GM21526 (cell line): Measurements from ENCODE around the gene FRMD4A.
"Not testable (repeated sequence)": the region's sequence is repeated elsewhere in the genome, so short reads cannot be mapped to it uniquely, and the experiment has no call there.

Source experiments
- ATAC-seq: cut with Tn5 transposase; IDR thresholded peaks from one replicate; pipeline ENCODE4 v1.9.1; 2021; ENCODE audit warnings: moderate library complexity; ENCODE audit not compliant: unreplicated experiment, low FRiP score

FRMD4A gene

DNA sequence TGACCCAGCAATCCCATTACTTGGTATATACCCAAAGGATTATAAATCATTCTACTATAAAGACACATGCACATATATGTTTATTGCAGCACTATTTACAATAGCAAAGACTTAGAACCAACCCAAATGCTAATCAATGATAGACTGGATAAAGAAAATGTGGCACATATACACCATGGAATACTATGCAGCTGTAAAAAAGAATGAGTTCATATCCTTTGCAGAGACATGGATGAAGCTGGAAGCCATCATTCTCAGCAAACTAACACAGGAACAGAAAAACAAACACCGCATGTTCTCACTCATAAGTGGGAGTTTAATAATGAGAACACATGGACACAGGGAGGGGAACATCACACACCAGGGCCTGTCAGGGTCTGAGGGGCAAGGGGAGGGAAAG is 434.6 kb downstream of the FRMD4A start:
- not testable (repeated sequence) for ATAC-seq

DNA sequence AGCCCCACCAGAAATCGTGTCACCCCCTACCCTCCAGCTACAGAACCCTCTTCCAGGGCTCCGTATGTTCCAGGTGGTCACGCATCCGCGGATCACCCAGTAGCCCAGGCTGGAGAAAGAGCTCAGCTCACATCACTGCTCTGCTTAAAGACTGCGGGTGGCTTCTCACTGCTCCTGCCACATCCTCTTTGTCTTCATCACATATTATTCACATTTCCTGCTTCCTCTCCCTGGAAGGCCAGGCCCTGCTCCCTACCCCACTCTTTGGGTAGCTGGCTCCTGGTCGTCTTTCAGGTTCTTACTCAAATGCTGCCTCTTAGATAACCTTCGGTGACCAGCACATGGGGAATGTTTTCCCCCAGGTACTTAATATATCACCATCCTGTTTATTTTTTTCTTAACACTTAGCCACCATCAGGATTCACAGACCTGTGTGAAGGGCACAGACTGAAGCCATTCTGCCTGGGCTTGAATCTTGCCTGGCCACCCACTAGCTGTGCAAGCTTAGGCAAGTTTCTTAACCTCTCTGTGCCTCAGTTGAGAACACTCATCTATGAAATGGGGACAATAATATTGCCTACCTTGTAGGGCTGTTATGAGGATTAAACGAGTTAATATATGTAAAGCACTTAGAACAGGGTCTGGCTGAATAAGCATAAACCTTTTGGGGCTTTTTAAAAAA is 436.2 kb downstream of the FRMD4A start:
- no peak for ATAC-seq

DNA sequence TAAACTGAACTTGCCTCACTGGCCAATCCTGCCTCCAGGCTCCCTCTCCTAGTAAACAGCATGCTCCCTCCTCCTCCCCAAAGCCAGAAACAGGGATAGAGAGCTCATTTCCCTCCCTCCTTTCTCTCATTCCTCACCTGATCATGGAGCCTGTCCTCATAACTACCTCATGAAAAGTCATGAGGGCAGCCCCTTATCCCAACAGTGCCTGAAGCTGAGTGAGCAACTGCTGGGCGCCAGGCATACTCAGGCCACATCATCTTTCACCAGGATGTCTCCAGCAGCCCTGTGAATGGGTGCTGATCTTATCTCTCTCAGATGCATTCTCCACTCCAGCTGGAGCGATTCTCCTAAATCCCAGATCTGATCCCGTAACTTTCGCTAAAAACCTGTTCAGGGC is 436.8 kb downstream of the FRMD4A start:
- ATAC-seq: no peak

DNA sequence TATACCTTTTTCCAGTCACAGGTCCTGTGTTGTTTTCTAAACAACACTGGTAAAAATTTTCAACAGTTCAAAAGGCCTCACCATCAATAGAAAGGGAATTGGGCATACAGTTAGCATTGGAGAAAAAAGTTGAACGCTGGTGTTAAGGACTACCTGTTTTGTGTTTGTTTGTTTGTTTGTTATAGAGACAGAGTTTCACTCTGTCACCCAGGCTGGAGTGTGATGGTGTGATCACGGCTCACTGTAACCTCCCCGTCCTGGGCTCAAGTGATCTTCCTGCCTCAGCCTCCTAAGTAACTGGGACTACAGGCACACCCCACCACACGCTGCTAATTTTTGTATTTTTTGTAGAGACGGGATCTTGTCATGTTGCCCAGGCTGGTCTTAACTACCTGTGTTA is 437.9 kb downstream of the FRMD4A start:
- ATAC-seq: no peak

DNA sequence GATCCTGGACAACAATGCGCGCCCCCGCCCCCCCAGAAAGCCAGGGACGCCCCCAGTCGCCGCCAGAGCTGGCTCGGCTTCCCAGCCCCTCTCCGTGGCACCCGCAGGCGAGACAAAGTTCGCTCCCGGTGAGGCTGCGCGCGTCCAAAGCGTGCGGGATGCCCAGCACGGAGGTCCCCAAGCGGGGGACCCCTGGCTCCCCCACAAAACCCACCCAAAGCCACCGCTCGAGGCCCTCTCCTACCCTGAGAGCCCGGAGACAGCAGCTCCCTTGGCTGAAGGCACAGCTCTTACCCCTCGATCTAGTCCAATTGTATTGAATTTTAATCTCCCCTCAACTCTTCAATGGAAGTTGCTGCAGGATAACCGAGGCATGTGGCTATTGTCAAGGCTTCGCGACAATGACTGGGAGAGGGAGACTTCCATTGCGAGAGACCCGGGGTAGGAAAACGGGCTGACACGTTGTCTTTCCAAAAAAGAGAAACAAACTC is 438.7 kb downstream of the FRMD4A start:
- ATAC-seq: no peak

DNA sequence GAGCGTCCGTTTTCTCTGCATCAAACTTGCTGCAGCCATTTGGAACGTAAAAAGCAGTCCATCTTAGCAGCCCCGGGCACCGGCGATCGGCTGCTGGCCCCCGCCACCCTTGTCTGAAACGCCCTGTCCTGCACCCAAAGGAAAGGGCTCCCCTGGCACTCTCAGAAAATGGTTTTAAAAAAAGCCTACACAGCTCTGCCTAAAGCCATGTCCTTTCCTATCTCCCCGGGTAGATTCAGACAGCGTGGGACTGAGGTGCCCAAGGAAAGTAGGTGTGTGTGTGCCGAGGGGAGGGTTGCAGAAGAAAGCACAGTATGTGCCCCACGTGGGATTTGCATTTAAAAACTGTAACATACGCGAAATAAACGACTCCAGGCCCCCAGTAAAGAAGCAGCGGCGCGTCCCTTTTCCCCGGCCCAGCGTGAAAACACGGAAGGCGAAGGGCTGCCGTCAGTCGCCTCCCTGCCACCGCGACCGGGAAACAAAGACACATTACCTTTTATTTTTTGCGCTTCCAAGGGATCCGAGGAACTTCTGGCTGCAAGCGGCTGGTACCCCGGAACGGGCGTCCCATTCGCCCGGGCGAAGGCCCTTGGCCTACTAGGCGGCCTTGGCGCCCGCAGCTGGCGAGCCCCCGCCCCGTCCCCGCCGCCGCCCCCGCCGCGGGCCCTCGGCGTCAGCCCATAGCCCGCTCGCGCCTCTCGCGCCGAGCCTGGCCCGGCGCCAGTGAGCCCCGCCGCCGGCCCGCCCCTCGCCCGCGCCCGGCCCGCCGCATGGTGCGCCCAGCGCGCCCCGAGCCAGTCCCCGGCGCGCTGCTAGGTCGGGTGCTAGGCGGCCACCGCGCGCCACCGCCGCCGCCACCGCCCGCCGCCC is 439.4 kb downstream of the FRMD4A start:
- no peak for ATAC-seq

DNA sequence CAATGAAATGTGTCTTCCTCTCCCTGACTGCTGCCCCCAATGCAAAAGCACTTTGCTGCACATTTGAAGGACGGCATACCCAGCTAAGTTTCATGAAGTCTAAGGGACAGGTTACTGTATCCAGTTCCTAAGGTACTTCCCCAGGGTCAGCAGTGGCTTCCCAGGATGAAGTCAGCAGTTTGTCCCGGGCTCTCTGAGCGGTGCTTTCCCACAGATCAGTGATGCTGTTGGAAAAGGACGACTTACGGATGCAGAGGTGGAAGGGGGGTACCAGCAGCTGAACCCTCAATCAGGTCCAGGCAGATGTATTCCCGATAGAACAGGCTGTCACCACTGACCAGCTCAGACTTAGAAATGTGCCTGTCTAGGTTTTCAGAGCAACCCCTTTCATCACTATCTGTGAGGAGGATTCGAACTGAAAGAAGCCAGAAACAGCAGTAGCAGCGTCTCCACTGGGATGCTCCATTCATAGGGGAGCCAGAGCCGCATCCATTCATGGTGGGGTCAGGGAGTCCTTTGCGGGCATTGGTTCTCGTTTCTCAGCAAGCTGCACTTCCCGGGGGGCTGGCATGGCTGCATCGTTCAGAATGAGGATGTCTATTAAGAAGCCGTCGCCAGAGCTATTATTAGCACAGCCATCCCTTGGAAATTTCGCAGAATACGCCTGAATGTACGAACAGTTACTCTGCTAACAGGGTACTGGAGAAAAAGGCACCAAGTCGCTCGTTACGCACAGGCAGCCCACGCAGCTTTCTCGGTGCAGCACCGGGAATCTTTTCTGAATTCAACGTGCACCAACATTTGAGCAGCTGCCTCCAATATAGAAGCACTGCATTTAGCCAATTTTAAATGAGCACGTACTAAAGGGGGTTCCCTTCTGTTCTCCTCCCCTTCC is 440.2 kb downstream of the FRMD4A start:
- no peak for ATAC-seq

DNA sequence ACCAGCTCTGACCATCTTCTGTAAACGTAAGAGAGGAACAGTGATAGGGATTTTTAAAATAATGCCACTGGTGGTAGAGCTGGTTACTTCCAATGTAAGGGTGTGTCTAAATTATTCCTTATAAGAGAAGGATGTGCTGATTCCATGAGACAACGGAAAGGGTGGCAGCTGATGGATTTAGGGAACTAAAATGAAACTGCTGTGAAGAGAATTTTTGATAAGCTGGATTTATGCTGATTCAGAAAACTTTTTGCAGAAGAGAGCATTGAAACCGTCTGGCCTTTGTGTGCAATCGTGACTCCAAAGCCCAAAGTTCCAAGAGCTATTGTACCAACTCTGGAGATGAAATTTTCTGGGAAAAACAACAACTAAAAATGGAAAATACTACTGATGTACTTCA is 443.0 kb downstream of the FRMD4A start:
- ATAC-seq: no peak

DNA sequence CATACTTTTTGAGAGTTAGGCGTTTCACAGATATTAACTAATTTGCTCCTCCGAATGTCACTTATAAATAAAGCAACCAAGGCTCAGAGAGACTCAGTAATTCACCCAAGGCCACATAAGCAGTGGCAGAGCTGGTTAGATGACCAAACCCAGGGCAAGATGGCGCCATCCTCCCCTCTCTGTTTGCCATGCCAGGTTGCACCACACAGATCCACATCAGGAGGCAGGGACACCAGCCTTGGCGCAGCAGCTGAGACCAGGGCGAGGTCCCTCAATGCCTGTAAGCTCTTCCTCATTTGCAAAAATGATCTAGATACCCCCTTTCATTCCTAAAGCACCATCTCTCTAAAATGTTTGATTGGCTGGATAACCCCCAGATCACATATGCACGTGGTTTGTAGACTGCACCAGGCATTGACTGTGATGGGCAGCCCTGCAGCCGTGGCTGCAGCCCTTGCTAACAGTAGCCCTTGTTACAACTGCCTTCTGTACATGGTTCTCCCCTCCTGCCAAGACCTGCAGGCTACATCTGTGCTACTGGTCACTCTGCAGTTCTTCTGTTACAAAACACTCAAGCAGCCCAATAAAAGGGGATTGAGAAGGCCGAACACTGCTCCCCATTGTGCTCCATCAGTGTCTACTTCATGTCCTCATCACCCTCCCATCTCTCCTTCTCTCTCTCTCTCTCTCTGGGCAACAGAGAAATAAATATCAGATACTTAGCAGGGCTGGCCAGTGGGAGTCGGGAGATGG is 445.3 kb downstream of the FRMD4A start:
- ATAC-seq: no peak

DNA sequence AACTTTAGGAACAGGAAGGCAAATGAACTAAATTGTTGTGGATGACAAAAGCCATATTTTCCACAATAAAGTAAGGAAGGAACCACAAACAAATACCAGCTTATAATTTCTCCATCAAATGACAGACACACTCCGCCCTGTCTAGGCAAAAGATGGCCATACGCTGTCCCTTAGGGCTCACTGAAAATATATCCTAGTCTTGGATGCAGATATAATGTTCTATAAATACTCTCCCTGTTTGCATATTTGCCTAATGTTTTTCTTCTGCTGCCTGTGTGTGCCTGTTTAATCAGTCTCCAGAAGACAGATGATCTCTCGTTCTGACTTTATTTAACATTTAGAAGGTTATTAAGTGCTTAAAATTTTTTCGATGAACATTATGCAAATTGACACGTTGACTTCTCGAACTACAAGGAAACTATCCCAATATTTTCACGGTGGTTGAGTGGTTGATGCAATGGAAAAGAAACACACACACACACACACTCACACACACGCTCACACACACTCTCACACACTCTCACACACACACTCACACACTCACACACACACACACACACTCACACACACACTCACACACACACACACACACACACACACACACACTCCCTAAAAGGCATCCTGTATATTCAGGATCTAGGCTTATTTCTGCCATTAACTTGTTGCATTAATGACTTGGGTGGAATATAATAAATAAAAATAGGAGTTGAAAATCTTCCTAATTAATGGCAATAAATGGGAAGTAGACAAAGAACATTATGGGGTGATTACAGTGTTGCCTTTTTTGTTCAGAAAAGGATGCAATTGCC is 446.9 kb downstream of the FRMD4A start:
- no peak for ATAC-seq

DNA sequence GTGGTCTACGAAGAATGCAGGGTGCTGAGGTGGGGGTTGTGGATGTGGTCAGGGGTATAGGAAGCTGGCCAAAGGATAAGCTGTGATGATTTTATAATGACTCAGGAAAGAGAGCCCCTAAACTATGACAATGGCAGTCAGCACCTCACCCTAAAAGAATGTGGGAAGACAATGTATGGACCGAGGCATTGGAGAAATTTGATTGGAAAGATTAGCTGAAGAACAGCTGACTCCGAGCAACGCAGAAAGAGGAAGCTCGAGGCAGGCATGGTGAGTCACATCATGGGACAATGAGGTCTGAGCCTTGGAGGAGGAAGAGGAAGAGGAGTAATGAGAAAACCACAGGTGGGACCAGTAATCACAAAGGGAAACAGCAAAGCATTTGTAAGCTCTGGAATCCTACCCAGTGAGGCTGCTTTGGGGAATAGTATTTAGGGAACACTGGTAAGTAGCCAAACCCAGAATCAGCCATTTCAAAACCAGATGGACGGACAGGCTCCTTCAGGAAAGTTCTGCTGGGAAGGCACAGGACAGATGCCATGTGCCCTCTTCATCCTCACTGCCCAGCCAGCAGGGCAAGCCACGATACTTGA is 448.5 kb downstream of the FRMD4A start:
- no peak for ATAC-seq

DNA sequence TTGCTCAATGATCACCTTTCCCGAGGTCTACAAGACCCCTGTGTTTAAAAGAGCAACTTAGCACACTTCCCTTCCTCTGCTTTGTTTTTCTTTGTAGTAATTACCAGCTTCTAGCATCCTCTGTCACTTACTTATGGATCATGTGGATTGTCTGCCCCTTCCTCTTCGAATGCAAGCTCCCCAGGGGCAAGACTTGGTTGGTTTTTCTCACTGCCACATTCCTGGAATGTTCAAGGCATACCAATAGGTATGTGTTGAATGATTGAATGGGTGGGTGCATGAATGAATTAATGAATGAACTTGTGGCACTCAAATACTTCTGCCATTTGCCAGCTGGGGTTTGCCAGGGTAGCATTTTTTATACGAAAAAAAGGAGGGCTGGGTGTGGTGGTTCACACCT is 450.0 kb downstream of the FRMD4A start:
- no peak for ATAC-seq

DNA sequence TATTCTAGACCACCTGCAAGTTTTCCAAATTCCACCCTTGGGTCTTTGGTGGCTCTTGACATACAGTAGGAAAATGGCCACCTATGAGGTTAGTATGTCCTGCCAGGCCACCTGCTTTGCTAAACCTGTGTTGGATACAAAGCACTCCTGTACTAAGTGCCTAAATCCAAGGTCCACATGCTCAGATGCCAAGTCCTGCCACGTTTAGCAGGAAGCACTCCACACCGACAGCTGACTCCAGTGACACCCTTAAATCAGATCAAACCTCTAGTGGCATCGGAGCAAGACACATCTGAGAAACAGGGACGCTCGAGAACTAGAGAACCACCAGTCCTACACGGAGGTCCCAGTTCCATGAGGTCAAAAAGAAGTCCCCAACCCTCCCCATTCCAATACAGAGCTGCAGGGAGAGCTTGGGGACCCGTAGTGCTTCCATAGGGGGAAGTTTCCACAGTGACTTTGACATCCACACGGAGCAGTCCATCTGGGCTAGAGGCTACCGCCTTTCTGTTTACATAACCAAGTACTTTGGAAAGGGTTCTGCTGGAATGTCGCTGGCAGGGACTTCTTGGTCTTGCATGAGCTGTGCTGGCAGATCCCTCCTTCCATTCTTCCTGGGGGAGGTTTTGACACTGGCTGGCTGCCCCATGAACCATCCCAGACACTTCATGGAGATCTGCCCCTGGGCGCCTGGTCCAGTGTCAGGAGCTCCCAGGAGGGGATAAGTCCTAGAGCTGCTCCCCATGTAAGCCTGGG is 453.4 kb downstream of the FRMD4A start:
- ATAC-seq: no peak

DNA sequence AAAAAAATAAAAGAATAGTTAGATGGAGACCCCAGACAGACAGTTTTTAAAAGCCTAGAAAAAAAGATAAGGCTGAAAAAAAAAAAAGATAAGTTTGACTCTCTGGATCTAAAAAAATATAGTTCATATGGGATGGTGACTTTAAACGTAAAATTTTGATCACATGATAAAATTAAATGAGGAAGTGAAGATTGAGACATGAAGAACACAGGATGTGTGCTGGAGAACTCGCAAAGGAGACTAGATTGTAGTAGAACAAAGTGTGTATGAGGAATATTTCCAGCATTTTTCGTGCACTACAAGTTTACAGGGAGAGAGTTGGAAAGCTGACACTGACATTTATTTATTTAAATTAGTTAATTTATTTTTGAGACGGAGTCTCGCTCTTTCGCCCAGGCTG is 457.5 kb downstream of the FRMD4A start:
- no peak for ATAC-seq

DNA sequence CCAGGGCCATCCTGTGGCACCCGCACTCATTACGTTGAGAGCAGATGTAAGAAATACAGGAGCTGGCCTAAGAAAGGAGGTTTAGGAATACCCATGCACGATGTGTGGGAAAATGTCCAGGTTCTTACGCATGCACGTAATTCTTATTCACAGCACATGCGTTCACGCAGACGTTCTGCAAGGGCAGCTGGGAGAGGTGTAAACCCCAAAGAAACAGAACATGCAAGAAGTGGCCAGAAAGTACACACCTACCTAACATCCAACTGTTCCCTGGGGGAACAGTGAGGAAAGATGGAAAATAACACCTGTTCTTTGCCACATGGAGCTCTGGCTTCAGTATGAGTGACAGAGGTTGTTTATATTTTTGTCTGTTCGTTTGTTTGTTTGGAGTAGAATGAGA is 458.3 kb downstream of the FRMD4A start:
- no peak for ATAC-seq

DNA sequence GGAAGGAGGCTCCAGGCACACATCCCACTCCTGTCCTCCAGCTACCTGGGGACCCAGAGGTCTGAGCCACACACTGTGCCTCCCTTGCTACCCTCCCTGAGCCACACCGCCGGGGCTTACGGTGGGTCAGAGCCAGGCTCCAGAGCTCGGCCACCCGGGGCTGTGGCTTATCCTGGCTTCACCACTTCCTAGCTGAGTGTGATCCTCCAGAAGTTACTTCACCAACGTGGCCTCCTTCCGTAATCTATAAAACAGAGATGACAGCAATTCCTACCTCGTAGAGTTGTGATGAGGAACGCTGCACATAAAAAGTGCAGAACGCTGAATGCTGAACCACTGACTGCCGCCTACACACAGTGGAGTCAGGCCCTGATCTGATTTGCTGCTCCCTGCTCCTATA is 458.9 kb downstream of the FRMD4A start:
- ATAC-seq: no peak

DNA sequence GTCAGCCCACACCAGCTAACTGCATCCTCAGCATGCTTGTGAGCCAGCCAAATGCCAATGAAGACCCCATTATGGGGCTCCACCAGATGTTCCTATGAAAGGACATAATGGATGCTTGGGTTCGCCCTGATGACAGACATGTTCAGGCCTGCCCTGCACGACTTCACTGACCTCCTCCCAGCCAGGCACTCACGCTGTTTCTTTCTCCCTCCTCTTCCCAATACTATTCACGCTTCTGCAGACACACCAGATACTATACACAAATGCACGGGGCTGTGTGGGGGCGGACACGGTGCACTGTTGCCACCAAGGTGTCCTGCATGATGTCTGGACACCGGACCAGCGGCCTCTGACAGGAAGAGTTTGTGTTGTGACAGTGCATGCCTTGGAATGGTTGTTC is 459.7 kb downstream of the FRMD4A start:
- no peak for ATAC-seq

DNA sequence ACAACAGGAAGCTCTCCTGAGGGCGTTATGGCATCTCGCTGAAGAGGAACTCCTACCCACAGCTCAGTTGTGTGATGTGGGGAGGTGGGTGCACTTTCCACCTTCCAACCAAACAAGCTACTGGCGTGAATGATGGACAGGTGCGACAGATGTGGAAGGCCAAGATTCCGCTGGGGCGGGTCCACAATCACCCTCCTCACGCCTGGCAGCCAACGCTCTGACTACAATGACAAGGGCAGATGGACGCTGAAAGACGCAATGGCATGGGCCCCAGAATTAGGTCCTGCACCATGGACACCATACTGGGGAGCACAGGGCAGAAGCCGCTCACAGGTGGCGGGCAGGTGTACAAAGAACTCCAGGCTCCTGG is 461.4 kb downstream of the FRMD4A start:
- ATAC-seq: no peak
